Neutrophil (primary cell): ENCODE data around the gene TFG.

Experiments used
- H3K27ac ChIP-seq: fragments of 200-600 bp; sonication (generic); 2 replicates; pipeline ENCODE4 v1.5.1; 2016; ENCODE audit warnings: mild to moderate bottlenecking, moderate library complexity
- H3K27me3 ChIP-seq: fragments of 200-600 bp; sonication (generic); 2 replicates; pipeline ENCODE4 v1.6.0; 2016; ENCODE audit warnings: mild to moderate bottlenecking
- H3K36me3 ChIP-seq: fragments of 200-600 bp; sonication (generic); 2 replicates; pipeline ENCODE4 v1.5.1; 2017
- H3K4me1 ChIP-seq, 2 experiments: fragments of 200-600 bp in 1 of 2; sonication (generic) in 1 of 2; 1 replicate in 1 of 2; 2 replicates in 1 of 2; pipeline versions ENCODE4 v1.5.1 to v1.6.1; 2013 to 2016; ENCODE audit warnings: low read depth in 1 of 2, low read length in 1 of 2, mild to moderate bottlenecking in 1 of 2, moderate library complexity in 1 of 2; ENCODE audit not compliant: control insufficient read depth in 1 of 2, insufficient read depth in 1 of 2
- H3K4me3 ChIP-seq, 2 experiments: fragments of 200-600 bp in 1 of 2; sonication (generic) in 1 of 2; 1 replicate in 1 of 2; 2 replicates in 1 of 2; pipeline ENCODE4 v1.5.1; 2013 to 2016; ENCODE audit warnings: low read depth in 1 of 2, low read length in 1 of 2, mild to moderate bottlenecking in 1 of 2, moderate library complexity in 1 of 2
- H3K9me3 ChIP-seq: fragments of 200-600 bp; sonication (generic); 2 replicates; pipeline ENCODE4 v1.5.1; 2016
- TF ChIP-seq, protein P1 (sequence below): fragments of 200-600 bp; sonication (generic); IDR thresholded peaks from 2 replicates; pipeline ENCODE4 v1.5.1; 2016; ENCODE audit warnings: antibody characterized with exemption

The TFG gene

DNA sequence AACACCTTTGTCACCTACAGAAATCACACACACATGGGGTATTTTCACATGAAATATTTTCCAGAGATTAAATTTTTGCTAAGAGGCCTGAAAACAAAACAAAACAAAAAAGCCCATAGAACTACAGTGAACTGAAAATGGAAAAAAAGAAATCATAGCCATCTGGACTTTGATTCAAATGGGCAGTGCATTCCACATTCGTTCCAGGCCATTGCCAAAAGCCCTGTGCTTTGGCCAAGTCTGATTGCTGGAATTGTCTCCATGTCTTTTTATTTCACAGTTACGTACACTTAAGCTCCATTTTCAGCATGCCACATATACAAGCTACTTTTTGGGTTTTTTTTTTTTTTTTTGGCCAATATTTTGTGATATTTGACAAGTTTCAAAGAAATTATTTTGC lies 47.1 kb downstream of the TFG start:
- no peaks in the 10 kb centered on the region for H3K4me1 ChIP-seq
- no peak overlapping the region for H3K4me3 ChIP-seq
- peaks cover 46% of the 10 kb centered on the region for H3K36me3 ChIP-seq
- H3K27ac ChIP-seq = no peak overlapping the region
- H3K27me3 ChIP-seq = no peaks in the 10 kb centered on the region
- TF ChIP-seq, protein P1, sequence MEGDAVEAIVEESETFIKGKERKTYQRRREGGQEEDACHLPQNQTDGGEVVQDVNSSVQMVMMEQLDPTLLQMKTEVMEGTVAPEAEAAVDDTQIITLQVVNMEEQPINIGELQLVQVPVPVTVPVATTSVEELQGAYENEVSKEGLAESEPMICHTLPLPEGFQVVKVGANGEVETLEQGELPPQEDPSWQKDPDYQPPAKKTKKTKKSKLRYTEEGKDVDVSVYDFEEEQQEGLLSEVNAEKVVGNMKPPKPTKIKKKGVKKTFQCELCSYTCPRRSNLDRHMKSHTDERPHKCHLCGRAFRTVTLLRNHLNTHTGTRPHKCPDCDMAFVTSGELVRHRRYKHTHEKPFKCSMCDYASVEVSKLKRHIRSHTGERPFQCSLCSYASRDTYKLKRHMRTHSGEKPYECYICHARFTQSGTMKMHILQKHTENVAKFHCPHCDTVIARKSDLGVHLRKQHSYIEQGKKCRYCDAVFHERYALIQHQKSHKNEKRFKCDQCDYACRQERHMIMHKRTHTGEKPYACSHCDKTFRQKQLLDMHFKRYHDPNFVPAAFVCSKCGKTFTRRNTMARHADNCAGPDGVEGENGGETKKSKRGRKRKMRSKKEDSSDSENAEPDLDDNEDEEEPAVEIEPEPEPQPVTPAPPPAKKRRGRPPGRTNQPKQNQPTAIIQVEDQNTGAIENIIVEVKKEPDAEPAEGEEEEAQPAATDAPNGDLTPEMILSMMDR = no peak
- H3K9me3 ChIP-seq = no peaks in the 10 kb centered on the region

DNA sequence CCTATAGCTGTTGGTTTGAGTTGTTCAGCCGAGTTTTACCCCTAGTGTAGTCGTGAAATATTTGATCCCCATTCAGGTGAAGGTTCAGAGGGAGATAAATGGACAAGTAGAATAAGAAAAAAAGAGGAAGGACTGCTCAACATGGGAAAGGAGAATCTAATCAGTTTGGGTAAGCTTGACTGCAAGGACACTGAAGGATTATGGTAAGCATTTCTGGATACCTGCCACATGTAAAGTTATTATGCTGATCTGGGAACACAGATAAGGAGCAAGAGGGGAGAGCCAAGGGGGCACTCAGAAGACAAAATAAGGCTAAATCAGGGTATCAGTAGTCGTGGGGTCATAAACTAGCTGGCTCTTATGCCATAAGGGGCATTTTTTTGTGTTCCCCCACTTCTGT lies 49.9 kb downstream of the TFG start:
- Histone ChIP-seq H3K9me3 (no peaks in the 10 kb centered on the region), H3K4me3 (no peak overlapping the region), H3K27ac (no peak overlapping the region), H3K36me3 (peaks cover 19% of the 10 kb centered on the region), H3K27me3 (no peaks in the 10 kb centered on the region), H3K4me1 (no peaks in the 10 kb centered on the region)
- TF ChIP-seq, protein P1 = no peak

DNA sequence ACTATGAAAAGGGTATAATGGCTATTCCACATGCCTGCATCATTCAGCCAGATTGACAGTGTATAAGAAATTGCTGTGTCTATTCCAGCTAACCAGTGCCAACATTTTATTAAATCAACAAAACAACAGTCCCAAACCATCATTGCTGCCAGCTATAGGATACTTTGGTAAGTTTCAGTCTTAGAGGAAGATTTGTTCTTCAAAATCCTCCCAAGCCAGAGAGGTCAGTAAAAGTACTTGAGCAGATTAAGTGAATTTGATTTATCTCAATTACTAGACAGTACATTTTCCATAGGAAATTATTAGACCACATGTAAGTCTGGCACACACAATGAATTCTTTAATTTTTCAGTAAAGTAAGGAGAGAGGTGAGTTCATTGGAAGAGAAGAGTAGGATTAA lies 50.7 kb downstream of the TFG start:
- Histone ChIP-seq H3K27me3 (no peaks in the 10 kb centered on the region), H3K4me3 (no peak overlapping the region), H3K36me3 (peaks cover 11% of the 10 kb centered on the region), H3K9me3 (no peaks in the 10 kb centered on the region), H3K4me1 (no peaks in the 10 kb centered on the region), H3K27ac (no peak overlapping the region)
- TF ChIP-seq, protein P1 = no peak

DNA sequence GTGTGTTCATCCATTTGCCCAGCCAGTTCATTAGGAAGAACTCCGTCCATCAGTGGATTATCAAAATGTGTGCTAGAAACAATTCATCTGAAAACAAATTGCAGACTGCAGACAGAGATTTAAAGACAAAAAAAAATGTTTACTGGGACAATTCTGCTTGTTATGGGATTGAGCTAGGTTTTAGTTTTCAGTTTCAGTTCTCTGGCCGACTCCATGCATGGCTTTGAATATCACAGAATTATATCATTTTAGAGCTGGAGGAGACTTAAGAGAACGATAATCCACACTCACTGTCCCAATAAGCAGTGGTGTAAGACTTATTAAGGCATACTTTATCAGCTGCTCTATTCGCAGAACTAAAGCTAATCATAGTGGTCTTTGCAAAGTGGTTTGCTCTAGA lies 51.1 kb downstream of the TFG start:
- H3K27ac ChIP-seq = no peak overlapping the region
- no peaks in the 10 kb centered on the region for H3K4me1 ChIP-seq
- TF ChIP-seq, protein P1 = no peak
- no peak overlapping the region for H3K4me3 ChIP-seq
- peaks cover 7% of the 10 kb centered on the region for H3K36me3 ChIP-seq
- H3K27me3 ChIP-seq = no peaks in the 10 kb centered on the region
- H3K9me3 ChIP-seq = no peaks in the 10 kb centered on the region

DNA sequence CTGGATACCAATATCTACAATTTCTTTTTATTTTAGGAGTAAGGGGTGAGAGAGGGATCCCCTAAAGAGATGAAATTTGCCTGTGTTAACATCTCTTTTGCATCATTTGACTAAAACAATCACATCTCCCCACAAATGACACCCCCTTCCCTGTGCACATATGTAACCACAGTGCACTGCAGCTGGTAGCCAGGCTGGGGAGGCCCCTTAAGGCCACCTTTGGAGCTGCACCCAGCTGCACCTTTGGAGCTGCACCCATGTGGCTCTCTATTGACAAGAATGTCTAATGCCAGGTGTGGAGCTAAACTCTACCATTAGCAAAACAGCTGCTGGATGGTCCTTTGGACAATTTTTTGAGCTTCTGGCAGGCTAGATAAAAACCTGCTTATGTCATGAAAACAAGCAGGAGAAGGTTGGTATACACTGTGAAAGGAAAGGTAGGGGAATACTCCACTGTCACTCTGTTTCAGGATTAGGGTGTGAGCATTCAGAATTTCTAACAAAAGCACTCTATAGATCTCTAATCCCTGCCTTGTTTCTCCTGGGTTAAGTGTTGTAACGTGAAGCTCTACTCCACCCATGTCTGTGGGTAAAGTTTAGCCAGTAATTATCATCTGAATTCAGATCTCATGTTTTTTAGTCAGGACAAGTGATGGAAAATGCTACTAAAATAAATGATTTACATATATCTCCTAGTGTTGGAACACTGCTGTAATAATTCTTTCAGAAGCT lies 52.1 kb downstream of the TFG start:
- Histone ChIP-seq H3K27me3 (no peaks in the 10 kb centered on the region), H3K4me3 (no peak overlapping the region), H3K4me1 (no peaks in the 10 kb centered on the region), H3K27ac (no peak overlapping the region), H3K9me3 (no peaks in the 10 kb centered on the region), H3K36me3 (no peaks in the 10 kb centered on the region)
- TF ChIP-seq, protein P1 = no peak
